ENCODE data around the gene PITX1.

PITX1 gene

DNA sequence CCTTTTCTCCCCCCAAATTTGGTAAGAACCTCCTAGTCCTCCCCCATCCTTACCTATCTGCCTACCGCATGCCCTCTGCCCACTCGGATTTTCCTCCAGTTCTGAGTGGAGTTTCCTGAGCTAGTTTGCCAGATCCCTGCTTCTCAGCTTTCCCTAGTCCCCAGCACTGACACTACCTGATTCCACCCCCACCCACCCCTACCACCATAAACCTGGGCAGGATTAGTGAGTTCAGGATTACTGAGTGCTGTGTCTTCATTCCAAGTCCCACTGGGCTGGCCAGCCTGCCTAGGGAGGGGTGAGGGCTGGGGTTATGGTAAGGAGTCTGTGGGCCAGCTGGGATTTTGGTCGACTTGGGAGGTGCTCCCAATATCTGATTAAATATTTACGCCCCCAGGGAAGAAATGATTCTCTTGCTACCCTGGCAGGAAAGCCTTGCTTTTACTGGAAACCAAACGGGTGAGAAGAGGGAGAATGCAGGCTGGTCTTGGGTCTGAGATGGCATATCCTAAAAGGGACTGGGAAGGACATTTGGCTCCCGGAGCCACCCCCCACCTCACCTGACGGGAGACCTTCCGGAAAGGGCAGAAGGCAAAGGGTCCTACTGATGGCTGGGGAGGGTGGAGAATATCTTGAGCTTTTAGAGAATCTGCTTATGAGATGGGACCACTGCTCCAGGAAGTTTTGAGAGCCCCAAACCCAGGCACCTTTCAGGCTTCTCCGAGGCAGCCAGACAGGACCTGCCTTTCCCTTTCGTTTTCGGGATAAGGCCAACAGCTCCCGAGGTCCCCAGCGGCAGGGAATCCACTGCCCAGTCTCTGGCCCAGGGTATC lies 3.7 kb downstream of the PITX1 start:
- in situ Hi-C loops (cut with MboI; ENCODE audit: low sequenced_read_pairs), result no loop called here

DNA sequence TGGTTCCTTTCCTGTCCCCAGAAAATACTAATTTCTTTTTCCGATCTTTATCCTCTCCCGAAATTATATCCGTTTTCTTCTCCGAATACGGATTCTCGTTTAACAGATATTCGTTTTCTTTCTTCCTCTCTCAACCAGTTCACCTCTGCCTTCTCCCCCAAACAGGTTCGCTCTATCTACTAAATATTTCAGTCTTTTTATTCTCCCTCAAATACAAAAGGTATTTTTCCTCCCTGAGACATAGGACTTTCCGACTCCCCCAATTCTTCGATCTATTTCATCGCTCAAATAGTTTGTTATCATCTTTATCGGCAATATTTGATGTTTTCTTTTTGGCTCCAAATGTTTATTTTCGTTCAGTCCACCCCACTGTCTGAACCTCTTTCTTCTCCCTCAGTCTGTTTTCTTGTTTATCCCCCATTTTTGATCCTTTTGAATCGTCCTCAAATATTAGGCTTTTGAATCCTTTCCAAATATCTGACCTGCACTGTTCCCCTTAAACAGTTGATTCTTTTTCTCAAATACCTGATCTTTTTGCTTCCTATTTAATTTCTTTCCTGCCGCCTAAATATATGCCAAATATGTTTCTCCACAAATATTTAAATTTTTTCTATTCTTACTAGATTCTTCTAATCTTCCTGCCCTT lies 4.4 kb downstream of the PITX1 start:
- in situ Hi-C loops (cut with MboI; ENCODE audit: low sequenced_read_pairs), result no loop called here

- in situ Hi-C loops (cut with MboI; ENCODE audit: low sequenced_read_pairs), result no loop called here
Observed at GRCh38 chr5:135028791-135029476, 5.1 kb downstream of the PITX1 start.

- in situ Hi-C loops (cut with MboI; ENCODE audit: low sequenced_read_pairs), result no loop called here
Observed at GRCh38 chr5:135027697-135028615, 6.1 kb downstream of the PITX1 start.

DNA sequence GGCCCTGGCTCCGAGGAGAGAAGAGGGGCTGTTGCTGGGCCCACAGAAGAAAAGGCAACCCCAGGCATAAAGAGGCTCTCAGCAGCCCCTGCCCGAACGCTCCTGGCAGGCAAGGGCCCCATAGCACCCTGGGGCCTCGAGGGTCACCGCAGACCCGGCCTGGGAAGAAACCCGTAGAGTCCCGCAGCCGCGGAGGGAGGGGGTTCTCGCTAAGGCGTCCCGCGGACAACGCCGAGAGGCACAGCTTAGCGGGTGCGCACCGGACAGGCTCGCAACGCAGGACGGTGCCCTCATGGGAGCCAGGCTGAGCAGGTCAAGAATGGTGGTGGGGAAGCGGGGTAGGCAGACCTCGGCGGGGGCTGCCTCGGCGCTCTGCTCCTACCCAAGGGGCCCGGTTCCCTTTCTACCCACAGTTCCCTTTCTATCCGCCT lies 6.7 kb downstream of the PITX1 start:
- in situ Hi-C loops (cut with MboI; ENCODE audit: low sequenced_read_pairs), result no loop called here

GRCh38 chr5:135026645-135027265 lies 7.3 kb downstream of the PITX1 start:
- in situ Hi-C loops (cut with MboI; ENCODE audit: low sequenced_read_pairs), result no loop called here

DNA sequence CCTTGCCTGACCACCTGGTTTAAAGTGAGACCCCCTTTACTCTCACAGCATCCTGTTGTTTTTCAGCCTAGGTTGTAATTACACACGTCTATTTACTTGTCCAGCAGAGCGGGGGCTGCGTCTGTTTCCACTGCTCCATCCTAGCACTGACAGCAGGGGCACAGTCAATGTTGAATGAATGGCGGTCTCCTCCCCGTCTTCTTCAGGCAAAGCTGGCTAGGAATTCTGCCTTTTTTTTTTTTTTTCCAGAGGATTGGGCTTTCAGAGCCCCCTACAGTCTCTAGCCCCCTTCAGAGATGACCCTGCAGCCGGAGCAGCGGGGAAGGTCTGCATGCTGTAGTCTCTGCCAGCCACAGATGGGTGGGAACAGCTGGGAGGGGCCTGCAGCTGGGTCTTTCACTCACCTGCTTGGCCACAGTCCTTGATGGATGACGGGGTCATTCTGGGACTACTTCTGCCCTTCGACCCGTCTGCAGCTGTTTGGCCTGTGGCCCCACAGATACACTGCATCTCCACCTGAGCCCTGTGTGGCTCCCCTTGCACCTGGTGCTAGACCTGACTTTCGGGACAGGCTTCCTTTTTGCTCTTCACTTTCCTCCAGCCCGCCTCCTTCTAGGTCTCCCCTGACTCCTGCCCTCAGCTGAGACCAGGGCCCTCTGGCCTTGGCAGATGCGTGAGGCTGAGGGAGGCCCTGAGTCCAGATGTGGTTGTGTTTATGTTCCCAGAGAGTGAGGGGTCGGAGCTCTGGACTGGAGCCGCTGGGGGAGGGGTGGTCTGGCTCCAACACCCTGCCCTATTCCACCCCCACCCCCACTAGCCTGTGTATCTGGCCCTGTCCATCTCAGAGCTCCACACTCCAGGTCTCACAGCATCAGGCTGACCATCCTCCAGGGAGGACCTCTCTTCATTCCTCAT lies 8.0 kb downstream of the PITX1 start:
- in situ Hi-C loops (cut with MboI; ENCODE audit: low sequenced_read_pairs), result no loop called here

GRCh38 chr5:135024956-135025729 lies 8.9 kb downstream of the PITX1 start:
- in situ Hi-C loops (cut with MboI; ENCODE audit: low sequenced_read_pairs), result loop anchor here (25.0 kb wide), 1 partner anchor 162 kb away; no protein-coding TSS in a partner anchor

GRCh38 chr5:135020111-135020895 lies 13.7 kb downstream of the PITX1 start:
- in situ Hi-C loops (cut with MboI; ENCODE audit: low sequenced_read_pairs), result loop anchor here (25.0 kb wide), 1 partner anchor 167 kb away; no protein-coding TSS in a partner anchor

DNA sequence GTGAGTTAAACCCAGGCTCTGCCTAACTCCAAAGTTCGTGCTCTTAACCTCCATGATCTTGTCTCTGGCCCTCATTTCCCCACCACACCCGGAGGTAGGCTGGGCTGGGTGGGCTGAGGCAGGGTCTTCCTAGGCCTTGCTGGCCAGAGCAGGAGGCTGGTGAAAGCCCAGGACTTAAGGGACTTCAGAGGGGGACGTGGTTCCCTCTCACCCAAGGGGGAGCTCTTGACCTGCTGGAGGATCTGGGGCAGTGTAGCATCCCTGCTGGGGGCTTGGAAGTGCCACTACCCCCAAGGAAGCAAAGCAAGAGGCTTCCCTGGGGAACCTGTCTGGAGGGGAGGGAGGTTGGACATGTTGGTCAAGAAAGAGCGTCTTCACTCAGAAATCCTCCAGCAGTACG lies 14.7 kb downstream of the PITX1 start:
- in situ Hi-C loops (cut with MboI; ENCODE audit: low sequenced_read_pairs), result loop anchor here (25.0 kb wide), 1 partner anchor 168 kb away; no protein-coding TSS in a partner anchor

DNA sequence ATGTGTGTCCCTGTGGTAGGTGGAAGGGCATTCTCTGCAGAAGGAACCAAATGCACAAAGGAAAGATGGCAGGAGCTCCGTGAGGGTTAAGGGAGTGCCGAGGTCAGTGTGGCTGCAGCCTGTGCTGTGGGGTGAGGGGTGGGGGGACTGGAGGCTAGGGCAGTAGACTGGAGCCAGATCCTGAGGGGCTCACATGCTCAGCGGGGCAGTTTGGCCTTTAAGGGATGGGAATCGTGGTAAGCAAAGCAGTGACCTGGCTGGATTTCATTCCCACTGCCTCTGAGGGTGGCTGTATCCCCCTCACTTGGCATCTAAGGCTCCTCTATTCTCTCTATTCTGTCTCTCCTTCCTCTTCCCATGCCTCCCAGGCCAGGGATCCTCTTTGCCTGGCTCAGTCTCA lies 15.6 kb downstream of the PITX1 start:
- in situ Hi-C loops (cut with MboI; ENCODE audit: low sequenced_read_pairs), result loop anchor here (25.0 kb wide), 1 partner anchor 169 kb away; no protein-coding TSS in a partner anchor

DNA sequence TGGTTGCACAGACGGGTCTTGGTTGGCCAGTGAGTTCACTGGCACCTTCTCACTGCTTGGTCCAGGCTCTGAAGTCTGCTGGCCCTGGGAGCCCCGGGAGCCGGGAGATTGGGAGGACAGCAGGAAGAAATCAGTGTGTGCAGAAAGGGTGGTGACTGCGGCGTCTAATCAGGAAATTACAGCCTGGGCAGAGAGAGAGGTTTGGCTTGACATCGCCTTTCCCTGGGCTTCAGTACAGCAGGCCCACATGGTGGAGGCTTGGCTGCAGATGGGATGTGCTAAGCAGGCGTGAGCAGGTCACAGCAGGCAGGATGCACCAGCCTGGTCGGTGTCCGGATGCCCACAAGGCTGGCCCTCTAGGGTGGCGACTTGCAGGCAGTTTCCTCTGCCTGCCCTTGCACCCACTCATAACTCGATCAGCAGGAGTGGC lies 17.2 kb downstream of the PITX1 start:
- in situ Hi-C loops (cut with MboI; ENCODE audit: low sequenced_read_pairs), result loop anchor here (25.0 kb wide), 1 partner anchor 170 kb away; no protein-coding TSS in a partner anchor

DNA sequence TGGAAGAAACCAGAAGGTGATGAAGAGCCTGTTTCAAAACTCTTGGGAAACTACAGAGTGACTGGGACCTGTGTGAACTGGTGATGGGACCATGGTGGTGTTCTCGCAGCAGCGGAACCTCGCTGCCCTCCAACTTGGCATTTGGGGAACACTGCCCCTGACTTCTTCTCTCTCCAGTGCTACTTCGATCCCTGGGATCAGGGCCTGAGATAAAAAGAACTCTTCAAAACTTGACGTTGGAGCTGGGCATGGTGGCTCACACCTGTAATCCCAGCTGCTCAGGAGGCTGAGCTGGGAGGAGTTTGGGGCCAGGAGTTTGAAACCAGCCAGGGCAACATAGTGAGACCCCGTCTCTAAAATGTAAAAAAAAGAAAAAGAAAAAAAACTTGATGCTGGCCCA lies 18.1 kb downstream of the PITX1 start:
- in situ Hi-C loops (cut with MboI; ENCODE audit: low sequenced_read_pairs), result loop anchor here (25.0 kb wide), 1 partner anchor 171 kb away; no protein-coding TSS in a partner anchor

DNA sequence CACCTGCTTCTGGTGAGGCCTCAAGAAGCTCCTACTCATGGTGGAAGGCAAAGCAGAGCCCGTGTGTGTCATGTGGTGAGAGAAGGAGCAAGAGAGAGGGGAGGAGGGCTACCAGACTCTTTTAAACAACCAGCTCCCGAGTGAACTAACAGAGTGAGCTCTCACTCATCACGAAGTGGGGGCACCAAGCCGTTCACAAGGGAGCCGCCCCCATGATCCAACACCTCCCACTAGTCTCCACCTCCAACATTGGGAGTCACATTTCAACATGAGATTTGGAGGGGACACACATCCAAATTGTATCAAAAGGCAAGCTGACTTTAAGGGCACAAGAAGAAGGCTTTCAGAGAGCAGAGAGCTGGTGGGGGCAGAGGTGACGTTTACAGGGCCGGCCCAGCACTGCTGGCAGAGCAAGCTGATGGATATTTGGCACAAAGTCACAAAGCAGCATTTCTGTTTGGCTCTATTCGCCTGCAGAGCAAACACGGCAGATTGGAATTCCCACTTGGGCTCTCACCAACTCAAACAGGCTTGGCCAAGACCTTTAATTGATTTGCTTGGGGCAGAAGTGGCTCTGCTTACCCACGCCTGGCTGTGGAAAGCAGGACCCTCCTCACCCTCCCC lies 20.0 kb downstream of the PITX1 start:
- in situ Hi-C loops (cut with MboI; ENCODE audit: low sequenced_read_pairs), result loop anchor here (25.0 kb wide), 1 partner anchor 173 kb away; no protein-coding TSS in a partner anchor

DNA sequence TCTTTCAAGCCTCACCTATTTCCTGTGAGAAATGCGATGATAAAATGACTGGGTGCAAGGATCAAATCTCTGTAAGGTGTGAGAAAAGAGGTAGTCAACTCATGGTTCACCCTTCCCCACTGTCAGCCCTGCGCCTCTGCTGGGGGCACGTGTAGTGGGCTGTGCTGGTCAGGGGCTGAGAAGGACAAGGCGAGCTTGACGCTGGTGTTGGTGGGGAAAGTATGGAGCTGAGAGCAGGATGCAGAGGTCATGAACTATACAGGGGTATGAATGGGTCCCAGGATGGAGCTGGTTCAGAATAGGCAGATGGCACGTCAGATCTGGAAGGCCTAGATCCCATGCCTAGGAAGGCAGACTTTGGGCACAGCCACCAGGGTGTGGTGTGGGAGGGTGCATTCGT lies 20.6 kb downstream of the PITX1 start:
- in situ Hi-C loops (cut with MboI; ENCODE audit: low sequenced_read_pairs), result loop anchor here (25.0 kb wide), 1 partner anchor 174 kb away; no protein-coding TSS in a partner anchor

- in situ Hi-C loops (cut with MboI; ENCODE audit: low sequenced_read_pairs), result loop anchor here (25.0 kb wide), 1 partner anchor 174 kb away; no protein-coding TSS in a partner anchor
Observed at GRCh38 chr5:135012951-135013391, 21.1 kb downstream of the PITX1 start.
